Lower leg skin (tissue), 4 donors: ENCODE results near the gene IQGAP3. TPM values are rescaled to one million over a fixed set of nuclear protein-coding genes. Genes with fewer than 3 reads are reported as not detected.
"Not testable (repeated sequence)": the region's sequence is repeated elsewhere in the genome, so short reads cannot be mapped to it uniquely, and the experiment has no call there.

Experiments used
- DNase-seq, 2 donors: peaks; one replicate each; pipeline ENCODE4 v3.0.0-alpha.2; 2019; ENCODE audit warnings: low spot score in 2 of 2
- H3K4me3 ChIP-seq: fragments of 200-600 bp; sonication (generic); 2 replicates; pipeline ENCODE4 v1.5.1; 2017; ENCODE audit warnings: mild to moderate bottlenecking, low read depth; ENCODE audit not compliant: poor library complexity, severe bottlenecking
- CTCF ChIP-seq, 3 donors: fragments of 450-650 bp; IDR thresholded peaks; one replicate each; pipeline ENCODE4 v1.5.1; 2016; ENCODE audit warnings: antibody characterized with exemption in 3 of 3, mild to moderate bottlenecking in 3 of 3, moderate library complexity in 2 of 3
- POLR2A ChIP-seq, 2 donors: fragments of 450-650 bp; IDR thresholded peaks; one replicate each; pipeline ENCODE4 v1.6.1; 2016 to 2017; ENCODE audit warnings: antibody characterized with exemption in 2 of 2, mild to moderate bottlenecking in 1 of 2, moderate library complexity in 1 of 2
- WGBS, 2 donors: methylation state at CpG; one replicate each; pipeline ENCODE4 v1.1.5; 2018; 5-methylcytosine and 5-hydroxymethylcytosine counted together
- intact Hi-C: fragments of 100-400 bp; cut with DNase I; formaldehyde crosslinking; loops from one replicate; pipeline ENCODE4 v1.15.0; 2023; ENCODE audit warnings: low total_unique reads
- total RNA-seq, 4 donors: library from RNA; depleted of rRNA; stranded (reverse); fragments of >200 nt; gene quantifications; one replicate each; pipeline ENCODE4 v1.1.0, GENCODE V29; 2016

IQGAP3 gene
- total RNA-seq, 4 donors from 2014 or later, result 0.98 to 3.0 (median 2.1) TPM

- H3K4me3 ChIP-seq, result no peak overlapping the region
- TF ChIP-seq CTCF (IDR thresholded peaks at IDR 0.05) (no peak), POLR2A (IDR thresholded peaks at IDR 0.05) (no peak)
- no peak for DNase-seq
- 43 to 67% methylated on average over 4 of the region's 4 CpGs for WGBS, 2 donors
- intact Hi-C loops, result no loop called here
These were observed 43.6 kb upstream of the IQGAP3 start for GRCh38 chr1:156615946-156616345.

GRCh38 chr1:156612666-156613065, 40.3 kb upstream of the IQGAP3 start:
- no peak overlapping the region for H3K4me3 ChIP-seq
- intact Hi-C loops, result no loop called here
- DNase-seq, result no peak
- TF ChIP-seq CTCF (IDR thresholded peaks at IDR 0.05) (no peak), POLR2A (IDR thresholded peaks at IDR 0.05) (no peak)
- 63 to 65% methylated on average over 3 of the region's 3 CpGs for WGBS, 2 donors

GRCh38 chr1:156610072-156610471, 37.7 kb upstream of the IQGAP3 start:
- 89 to 95% methylated on average over 9 of the region's 9 CpGs for WGBS, 2 donors
- H3K4me3 ChIP-seq, intact Hi-C loops, DNase-seq: not testable (repeated sequence)

GRCh38 chr1:156608981-156609380, 36.6 kb upstream of the IQGAP3 start:
- TF ChIP-seq CTCF (IDR thresholded peaks at IDR 0.05) (no peak), POLR2A (IDR thresholded peaks at IDR 0.05) (no peak)
- intact Hi-C loops, result loop anchor here (5.0 kb wide), 1 partner anchor 152 kb away; no protein-coding TSS in a partner anchor

GRCh38 chr1:156608036-156608674, 35.8 kb upstream of the IQGAP3 start:
- intact Hi-C loops, result loop anchor here (5.0 kb wide), 1 partner anchor 151 kb away; no protein-coding TSS in a partner anchor
- WGBS, 2 donors, result 31 to 33% methylated on average over 7 of the region's 7 CpGs
- no peak overlapping the region for H3K4me3 ChIP-seq
- peak in 1 of 3 donors; percentile 57 for TF ChIP-seq CTCF (IDR thresholded peaks at IDR 0.05)
- TF ChIP-seq POLR2A (IDR thresholded peaks at IDR 0.05), result no peak
- peak in 1 of 2 donors; percentile 53 for DNase-seq

More at GRCh38 chr1:156608981-156609380, 36.6 kb upstream of the IQGAP3 start:
- no peak for DNase-seq
- 29 to 47% methylated on average over 6 of the region's 6 CpGs for WGBS, 2 donors
- H3K4me3 ChIP-seq, result no peak overlapping the region

- WGBS, 2 donors, result 84 to 88% methylated on average over 4 of the region's 4 CpGs
- intact Hi-C loops, result loop anchor here (5.0 kb wide), 1 partner anchor 150 kb away; no protein-coding TSS in a partner anchor
These were observed 35.0 kb upstream of the IQGAP3 start for GRCh38 chr1:156607344-156607743.

GRCh38 chr1:156602557-156602993, 30.2 kb upstream of the IQGAP3 start:
- 22 to 25% methylated on average over 10 of the region's 10 CpGs for WGBS, 2 donors
- no peak overlapping the region for H3K4me3 ChIP-seq
- intact Hi-C loops, result no loop called here
- TF ChIP-seq CTCF (IDR thresholded peaks at IDR 0.05), result no peak
- TF ChIP-seq POLR2A (IDR thresholded peaks at IDR 0.05), result no peak
- no peak for DNase-seq

More at GRCh38 chr1:156607344-156607743, 35.0 kb upstream of the IQGAP3 start:
- not testable (repeated sequence) for H3K4me3 ChIP-seq, DNase-seq
